GM18519 (cell line): ENCODE results near the gene MIPOL1.
"Not testable (repeated sequence)": the region's sequence is repeated elsewhere in the genome, so short reads cannot be mapped to it uniquely, and the experiment has no call there.

Experiments
- ATAC-seq: cut with Tn5 transposase; IDR thresholded peaks from one replicate; pipeline ENCODE4 v1.9.1; 2021; ENCODE audit warnings: mild to moderate bottlenecking, moderate library complexity; ENCODE audit not compliant: unreplicated experiment, low FRiP score

The MIPOL1 gene

GRCh38 chr14:37376944-37377609 is 179.3 kb downstream of the MIPOL1 start:
- ATAC-seq = no peak

GRCh38 chr14:37384870-37385596 is 187.3 kb downstream of the MIPOL1 start:
- ATAC-seq = no peak

GRCh38 chr14:37397157-37397940 is 199.6 kb downstream of the MIPOL1 start:
- ATAC-seq = not testable (repeated sequence)

- no peak for ATAC-seq
Observed at GRCh38 chr14:37397941-37398215, 200.1 kb downstream of the MIPOL1 start.

GRCh38 chr14:37399517-37399916 is 201.8 kb downstream of the MIPOL1 start:
- no peak for ATAC-seq

GRCh38 chr14:37401093-37401492 is 203.4 kb downstream of the MIPOL1 start:
- ATAC-seq = no peak

- no peak for ATAC-seq
Observed at GRCh38 chr14:37403626-37404025, 205.9 kb downstream of the MIPOL1 start.

- ATAC-seq = no peak
Observed at GRCh38 chr14:37406095-37406494, 208.4 kb downstream of the MIPOL1 start.

GRCh38 chr14:37411079-37411735 is 213.5 kb downstream of the MIPOL1 start:
- no peak for ATAC-seq

GRCh38 chr14:37413050-37413449 is 215.3 kb downstream of the MIPOL1 start:
- no peak for ATAC-seq

GRCh38 chr14:37413504-37414003 is 215.8 kb downstream of the MIPOL1 start:
- ATAC-seq = no peak

- ATAC-seq = no peak
Observed at GRCh38 chr14:37416264-37416663, 218.5 kb downstream of the MIPOL1 start.

- no peak for ATAC-seq
Observed at GRCh38 chr14:37417151-37417550, 219.4 kb downstream of the MIPOL1 start.

- no peak for ATAC-seq
Observed at GRCh38 chr14:37417833-37418232, 220.1 kb downstream of the MIPOL1 start.

GRCh38 chr14:37420622-37421021 is 222.9 kb downstream of the MIPOL1 start:
- no peak for ATAC-seq

- ATAC-seq = no peak
Observed at GRCh38 chr14:37422319-37422718, 224.6 kb downstream of the MIPOL1 start.

- ATAC-seq = no peak
Observed at GRCh38 chr14:37422748-37423147, 225.0 kb downstream of the MIPOL1 start.

GRCh38 chr14:37428954-37429353 is 231.2 kb downstream of the MIPOL1 start:
- no peak for ATAC-seq

- no peak for ATAC-seq
Observed at GRCh38 chr14:37429618-37430017, 231.9 kb downstream of the MIPOL1 start.

GRCh38 chr14:37434867-37435266 is 237.1 kb downstream of the MIPOL1 start:
- ATAC-seq = no peak

GRCh38 chr14:37436519-37436918 is 238.8 kb downstream of the MIPOL1 start:
- no peak for ATAC-seq
